PC-3 (cell line): ENCODE data around the gene ACER3.
A peak's percentile ranks its signal among the peaks of the same experiment; 100 is the strongest.

ENCODE experiments used
- CTCF ChIP-seq: fragments of 300-600 bp; sonication (generic); conservative IDR thresholded peaks from 2 replicates; pipeline ENCODE4 v1.5.1; 2017; ENCODE audit warnings: antibody characterized with exemption, low read depth, mild to moderate bottlenecking, low read length
- EZH2 ChIP-seq: fragments of 300-600 bp; sonication (generic); IDR thresholded peaks from one replicate; pipeline ENCODE4 v1.6.1; 2017; ENCODE audit warnings: antibody characterized with exemption, mild to moderate bottlenecking, low read length; ENCODE audit not compliant: unreplicated experiment
- EZH2phosphoT487 ChIP-seq: fragments of 300-600 bp; sonication (generic); IDR thresholded peaks from 2 replicates; pipeline ENCODE4 v1.6.1; 2018; ENCODE audit warnings: mild to moderate bottlenecking, antibody characterized with exemption, low read length, borderline replicate concordance

DNA sequence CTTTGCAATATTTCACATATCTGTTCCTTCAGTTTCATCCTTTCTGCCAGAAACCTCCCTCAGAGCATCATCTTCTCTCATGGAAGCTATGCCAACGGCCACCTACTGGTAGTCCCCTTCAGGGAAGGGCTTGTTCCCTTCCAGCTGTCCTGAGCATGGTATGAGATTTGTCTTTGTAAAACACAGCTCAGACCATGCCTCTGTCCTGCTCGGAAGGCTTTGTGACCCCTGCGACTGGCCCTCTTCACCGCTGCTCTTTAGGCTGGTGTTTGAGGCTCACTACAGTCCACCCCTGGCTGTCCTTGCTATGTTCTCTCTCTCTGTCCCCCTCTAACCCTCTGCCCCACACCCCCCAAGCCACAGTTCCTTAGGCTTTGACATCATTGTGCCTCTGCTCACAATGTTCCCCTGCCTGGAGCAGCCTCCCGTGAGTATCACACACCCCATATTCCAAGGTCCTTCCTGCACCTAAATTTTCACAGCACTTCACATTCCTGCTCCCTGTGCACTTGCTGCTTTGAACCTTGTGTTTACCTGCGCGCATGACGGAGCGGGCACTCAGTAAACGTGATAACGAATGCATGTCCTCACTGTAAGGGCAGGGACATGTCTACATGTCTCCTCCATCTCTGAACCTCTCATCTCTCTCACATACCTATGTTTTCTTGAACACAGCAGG is 24.0 kb upstream of the ACER3 start:
- TF ChIP-seq CTCF: peak; percentile 51; the same call in 1 of the 2 replicates
- no peak for TF ChIP-seq EZH2
- no peak for TF ChIP-seq EZH2phosphoT487
